ENCODE measurements around the gene DNAL4. TPM values are rescaled to one million over a fixed set of nuclear protein-coding genes. Genes with fewer than 3 reads are reported as not detected.

Gene DNAL4
- polyA plus RNA-seq, 3 donors, result 39.3 to 43.6 (median 40.4) TPM

DNA sequence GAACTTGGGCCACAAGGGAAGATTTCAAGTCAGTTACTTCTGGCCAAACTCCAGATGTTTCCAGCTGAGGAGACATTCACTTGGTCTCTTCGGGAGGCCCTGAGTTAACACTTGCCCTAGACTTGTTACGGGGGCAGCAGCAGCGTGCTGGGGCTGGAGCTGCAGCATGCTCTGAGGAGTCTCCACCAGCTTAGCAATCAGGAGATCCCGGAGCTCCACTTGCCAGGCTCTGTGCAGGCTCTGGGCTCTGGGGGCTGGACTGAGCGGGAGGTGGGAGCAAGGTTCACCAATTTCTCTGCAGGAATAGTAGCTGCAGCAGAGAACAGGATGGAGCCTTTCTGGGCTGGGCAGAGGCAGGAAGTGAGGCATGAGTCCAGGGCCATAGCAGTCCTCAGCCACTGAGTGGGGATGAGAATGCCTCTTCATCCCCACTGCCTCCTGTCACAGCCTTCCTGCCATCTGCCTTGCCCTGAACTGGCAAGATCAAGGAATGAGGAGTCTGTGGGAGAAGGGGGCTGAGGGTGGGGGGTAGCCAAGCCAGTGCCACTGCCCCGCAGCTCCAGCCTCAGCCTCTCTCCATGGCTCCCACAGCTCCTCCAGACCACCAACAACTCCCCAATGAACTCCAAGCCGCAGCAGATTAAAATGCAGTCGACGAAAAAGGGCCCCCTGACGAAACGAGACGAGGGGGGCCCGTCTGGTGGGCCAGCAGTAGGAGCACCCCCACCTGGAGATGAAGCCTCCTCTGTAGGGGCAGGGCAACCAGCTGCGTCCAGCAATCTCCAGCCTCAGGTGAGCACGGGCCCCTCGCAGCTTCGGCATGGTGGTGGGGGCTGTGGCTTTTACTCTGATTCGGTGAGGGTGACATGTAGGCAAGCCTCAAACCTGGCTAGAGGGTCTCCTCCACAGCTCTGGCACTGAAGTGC is 64.8 kb downstream of the DNAL4 start:
- DNase-seq, result no peak

Other genes with a start within 250 kb of the DNAL4 start
- 1 to 10 TPM; 3.5 to 6.4 (median 4.1) TPM for gene DMC1, start 224.0 kb downstream of the DNAL4 start, polyA plus RNA-seq (ENCODE audit: insufficient read length in 3 of 3)
- gene FAM227A, start 137.8 kb downstream of the DNAL4 start, polyA plus RNA-seq (ENCODE audit: insufficient read length in 3 of 3), result 10 to 100 TPM in 2 of 3 donors, 1 to 10 TPM in 1; 5.2 to 12.4 (median 10.7) TPM
- 10 to 100 TPM; 59.7 to 62.5 (median 61.9) TPM for gene CBY1, start 137.5 kb downstream of the DNAL4 start, polyA plus RNA-seq (ENCODE audit: insufficient read length in 3 of 3)
- 100 to 1,000 TPM in 1 of 3 donors, 10 to 100 TPM in 2; 81.7 to 106 (median 95.8) TPM for gene TOMM22, start 112.2 kb downstream of the DNAL4 start, polyA plus RNA-seq (ENCODE audit: insufficient read length in 3 of 3)
- 10 to 100 TPM; 39.4 to 41.7 (median 41.1) TPM for gene JOSD1, start 93.2 kb downstream of the DNAL4 start, polyA plus RNA-seq (ENCODE audit: insufficient read length in 3 of 3)
- gene GTPBP1, start 88.2 kb downstream of the DNAL4 start, polyA plus RNA-seq (ENCODE audit: insufficient read length in 3 of 3), result 10 to 100 TPM; 42.3 to 64.1 (median 56.7) TPM
- gene SUN2, start 38.1 kb downstream of the DNAL4 start, polyA plus RNA-seq (ENCODE audit: insufficient read length in 3 of 3), result 10 to 100 TPM; 62.8 to 89.9 (median 65.6) TPM
- gene NPTXR, start 49.9 kb upstream of the DNAL4 start, polyA plus RNA-seq (ENCODE audit: insufficient read length in 3 of 3), result 1 to 10 TPM; 4.1 to 4.9 (median 4.4) TPM
- gene CBX6, start 78.1 kb upstream of the DNAL4 start, polyA plus RNA-seq (ENCODE audit: insufficient read length in 3 of 3), result 10 to 100 TPM; 43.7 to 46.4 (median 45.2) TPM
- under 1 TPM in 2 of 3 donors, not detected in 1; 0.11 to 0.25 TPM for gene APOBEC3A, start 163.5 kb upstream of the DNAL4 start, polyA plus RNA-seq (ENCODE audit: insufficient read length in 3 of 3)
- gene APOBEC3B, start 188.2 kb upstream of the DNAL4 start, polyA plus RNA-seq (ENCODE audit: insufficient read length in 3 of 3), result 1 to 10 TPM; 3.4 to 6.8 (median 6.7) TPM
- gene APOBEC3C, start 220.1 kb upstream of the DNAL4 start, polyA plus RNA-seq (ENCODE audit: insufficient read length in 3 of 3), result 10 to 100 TPM in 1 of 3 donors, 1 to 10 TPM in 2; 9.1 to 10.8 (median 9.3) TPM
- 1 to 10 TPM in 2 of 3 donors, under 1 TPM in 1; 0.57 to 2.7 (median 1.5) TPM for gene APOBEC3D, start 227.0 kb upstream of the DNAL4 start, polyA plus RNA-seq (ENCODE audit: insufficient read length in 3 of 3)
- gene APOBEC3F, start 246.7 kb upstream of the DNAL4 start, polyA plus RNA-seq (ENCODE audit: insufficient read length in 3 of 3), result 1 to 10 TPM; 7.4 to 8.7 (median 8.6) TPM